K562 (cell line): ENCODE data around the gene CD14. TPM values are rescaled to one million over a fixed set of nuclear protein-coding genes. Genes with fewer than 3 reads are reported as not detected.

Source experiments
- GATA2 ChIP-seq: sonication (generic); formaldehyde crosslinking; IDR thresholded peaks from 2 replicates; pipeline ENCODE4 v1.4.0; 2020; ENCODE audit warnings: mild to moderate bottlenecking, missing genetic modification reagents
- ZNF23 ChIP-seq: fragments of 250-450 bp; sonication (Bioruptor Pico); IDR thresholded peaks from 2 replicates; pipeline ENCODE4 v1.4.0; 2020; ENCODE audit warnings: mild to moderate bottlenecking
- polyA plus RNA-seq, 8 experiments: library from polyadenylated mRNA; depleted of rRNA in 4 of 8; stranded (reverse) in 5 of 8; unstranded in 3 of 8; fragments of >200 nt; fragmentation: Nextera tagmentation in 2 of 8; fragmentation: Illumina TruSeq in 1 of 8; extraction: Ambion mirVana in 2 of 8; extraction: Trizol in 1 of 8; gene quantifications; 2 replicates each; pipeline versions ENCODE4 v1.2.1 to v1.2.3, GENCODE V29; 2011 to 2014; ENCODE audit warnings: inconsistent platforms in 1 of 8, missing spikeins in 1 of 8
- total RNA-seq, 7 experiments: library from RNA; depleted of rRNA in 6 of 7; stranded (reverse); fragments of >200 nt in 6 of 7; fragmentation: Illumina TruSeq in 2 of 7; extraction: Trizol in 2 of 7; gene quantifications; 2 replicates each; pipeline versions ENCODE4 v1.2.1 to v1.2.3, GENCODE V29; 2011 to 2021; ENCODE audit warnings: low replicate concordance in 1 of 7
- TF ChIP-seq, protein P1 (sequence below): fragments of 150-350 bp; conservative IDR thresholded peaks from 2 replicates; pipeline ENCODE4 v1.6.1; 2014; ENCODE audit warnings: low read length
- TF ChIP-seq, protein P2 (sequence below): fragments of 250-450 bp; sonication (Bioruptor Pico); IDR thresholded peaks from 2 replicates; pipeline ENCODE4 v1.4.0; 2020; ENCODE audit warnings: mild to moderate bottlenecking
- TF ChIP-seq, protein P3 (sequence below): fragments of 250-450 bp; sonication (Bioruptor Pico); IDR thresholded peaks from 2 replicates; pipeline ENCODE4 v1.4.0; 2020; ENCODE audit warnings: mild to moderate bottlenecking, moderate library complexity, borderline replicate concordance
- TF ChIP-seq, protein P4 (sequence below): fragments of 200-600 bp; sonication (generic); IDR thresholded peaks from one replicate; pipeline ENCODE4 v1.6.1; 2012; ENCODE audit warnings: mild to moderate bottlenecking, low read depth, low read length, inconsistent platforms

CD14 gene
- total and polyA plus RNA-seq, 9 of the 15 experiments (the other 6 are each of a cell fraction or from before 2014, with no cell fraction given) = 0.07 to 0.47 (median 0.14) TPM; not detected in 2

DNA sequence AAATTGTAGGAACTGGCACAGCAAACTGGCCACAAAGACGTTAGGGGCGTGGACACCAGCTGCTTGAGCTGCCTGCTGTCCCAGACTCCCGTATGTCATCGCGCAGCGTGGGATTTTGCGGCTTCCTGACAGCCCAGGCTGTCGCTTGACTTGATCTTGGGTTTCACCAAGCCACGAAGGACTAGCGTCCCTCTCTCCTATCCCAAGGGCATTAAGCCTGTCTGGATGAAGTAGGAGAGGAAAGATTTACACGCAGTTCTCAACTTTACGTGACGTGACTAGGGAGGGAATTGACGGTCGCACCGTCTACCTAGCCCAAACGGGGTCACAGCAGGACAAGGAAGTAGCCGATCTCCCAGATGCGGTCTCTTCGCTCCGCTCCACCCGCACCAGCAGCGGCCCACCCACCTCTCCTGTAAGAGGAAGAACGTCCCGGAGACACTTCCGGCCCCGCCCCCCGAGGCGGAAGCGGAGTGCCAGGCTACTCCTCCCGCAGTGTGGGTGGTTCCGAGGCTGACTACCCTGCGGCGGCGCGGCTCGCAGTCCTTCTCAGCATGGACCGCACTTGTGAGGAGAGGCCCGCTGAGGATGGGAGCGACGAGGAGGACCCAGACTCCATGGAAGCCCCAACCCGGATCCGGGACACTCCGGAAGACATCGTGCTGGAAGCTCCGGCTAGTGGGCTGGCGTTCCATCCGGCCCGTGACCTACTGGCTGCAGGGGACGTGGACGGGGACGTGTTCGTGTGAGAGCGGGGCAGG, 31.6 kb upstream of the CD14 start, which contains the start of gene WDR55 (continued):
- TF ChIP-seq, protein P1, sequence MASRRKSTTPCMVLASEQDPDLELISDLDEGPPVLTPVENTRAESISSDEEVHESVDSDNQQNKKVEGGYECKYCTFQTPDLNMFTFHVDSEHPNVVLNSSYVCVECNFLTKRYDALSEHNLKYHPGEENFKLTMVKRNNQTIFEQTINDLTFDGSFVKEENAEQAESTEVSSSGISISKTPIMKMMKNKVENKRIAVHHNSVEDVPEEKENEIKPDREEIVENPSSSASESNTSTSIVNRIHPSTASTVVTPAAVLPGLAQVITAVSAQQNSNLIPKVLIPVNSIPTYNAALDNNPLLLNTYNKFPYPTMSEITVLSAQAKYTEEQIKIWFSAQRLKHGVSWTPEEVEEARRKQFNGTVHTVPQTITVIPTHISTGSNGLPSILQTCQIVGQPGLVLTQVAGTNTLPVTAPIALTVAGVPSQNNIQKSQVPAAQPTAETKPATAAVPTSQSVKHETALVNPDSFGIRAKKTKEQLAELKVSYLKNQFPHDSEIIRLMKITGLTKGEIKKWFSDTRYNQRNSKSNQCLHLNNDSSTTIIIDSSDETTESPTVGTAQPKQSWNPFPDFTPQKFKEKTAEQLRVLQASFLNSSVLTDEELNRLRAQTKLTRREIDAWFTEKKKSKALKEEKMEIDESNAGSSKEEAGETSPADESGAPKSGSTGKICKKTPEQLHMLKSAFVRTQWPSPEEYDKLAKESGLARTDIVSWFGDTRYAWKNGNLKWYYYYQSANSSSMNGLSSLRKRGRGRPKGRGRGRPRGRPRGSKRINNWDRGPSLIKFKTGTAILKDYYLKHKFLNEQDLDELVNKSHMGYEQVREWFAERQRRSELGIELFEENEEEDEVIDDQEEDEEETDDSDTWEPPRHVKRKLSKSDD = peak; percentile 9; the same call in 1 of the 2 replicates
- TF ChIP-seq, protein P2, sequence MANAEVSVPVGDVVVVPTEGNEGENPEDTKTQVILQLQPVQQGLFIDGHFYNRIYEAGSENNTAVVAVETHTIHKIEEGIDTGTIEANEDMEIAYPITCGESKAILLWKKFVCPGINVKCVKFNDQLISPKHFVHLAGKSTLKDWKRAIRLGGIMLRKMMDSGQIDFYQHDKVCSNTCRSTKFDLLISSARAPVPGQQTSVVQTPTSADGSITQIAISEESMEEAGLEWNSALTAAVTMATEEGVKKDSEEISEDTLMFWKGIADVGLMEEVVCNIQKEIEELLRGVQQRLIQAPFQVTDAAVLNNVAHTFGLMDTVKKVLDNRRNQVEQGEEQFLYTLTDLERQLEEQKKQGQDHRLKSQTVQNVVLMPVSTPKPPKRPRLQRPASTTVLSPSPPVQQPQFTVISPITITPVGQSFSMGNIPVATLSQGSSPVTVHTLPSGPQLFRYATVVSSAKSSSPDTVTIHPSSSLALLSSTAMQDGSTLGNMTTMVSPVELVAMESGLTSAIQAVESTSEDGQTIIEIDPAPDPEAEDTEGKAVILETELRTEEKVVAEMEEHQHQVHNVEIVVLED (CRISPR knock-in tag) = peak; percentile 62
- peak; percentile 22; the same call in 1 of the 2 replicates for TF ChIP-seq GATA2 (CRISPR knock-in tag)
- TF ChIP-seq, protein P3, sequence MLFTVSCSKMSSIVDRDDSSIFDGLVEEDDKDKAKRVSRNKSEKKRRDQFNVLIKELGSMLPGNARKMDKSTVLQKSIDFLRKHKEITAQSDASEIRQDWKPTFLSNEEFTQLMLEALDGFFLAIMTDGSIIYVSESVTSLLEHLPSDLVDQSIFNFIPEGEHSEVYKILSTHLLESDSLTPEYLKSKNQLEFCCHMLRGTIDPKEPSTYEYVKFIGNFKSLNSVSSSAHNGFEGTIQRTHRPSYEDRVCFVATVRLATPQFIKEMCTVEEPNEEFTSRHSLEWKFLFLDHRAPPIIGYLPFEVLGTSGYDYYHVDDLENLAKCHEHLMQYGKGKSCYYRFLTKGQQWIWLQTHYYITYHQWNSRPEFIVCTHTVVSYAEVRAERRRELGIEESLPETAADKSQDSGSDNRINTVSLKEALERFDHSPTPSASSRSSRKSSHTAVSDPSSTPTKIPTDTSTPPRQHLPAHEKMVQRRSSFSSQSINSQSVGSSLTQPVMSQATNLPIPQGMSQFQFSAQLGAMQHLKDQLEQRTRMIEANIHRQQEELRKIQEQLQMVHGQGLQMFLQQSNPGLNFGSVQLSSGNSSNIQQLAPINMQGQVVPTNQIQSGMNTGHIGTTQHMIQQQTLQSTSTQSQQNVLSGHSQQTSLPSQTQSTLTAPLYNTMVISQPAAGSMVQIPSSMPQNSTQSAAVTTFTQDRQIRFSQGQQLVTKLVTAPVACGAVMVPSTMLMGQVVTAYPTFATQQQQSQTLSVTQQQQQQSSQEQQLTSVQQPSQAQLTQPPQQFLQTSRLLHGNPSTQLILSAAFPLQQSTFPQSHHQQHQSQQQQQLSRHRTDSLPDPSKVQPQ (CRISPR knock-in tag) = no peak
- 0 out of 2 replicates have a peak, but pooled peaks have one; percentile 69 for TF ChIP-seq ZNF23 (CRISPR knock-in tag)
- TF ChIP-seq, protein P4, sequence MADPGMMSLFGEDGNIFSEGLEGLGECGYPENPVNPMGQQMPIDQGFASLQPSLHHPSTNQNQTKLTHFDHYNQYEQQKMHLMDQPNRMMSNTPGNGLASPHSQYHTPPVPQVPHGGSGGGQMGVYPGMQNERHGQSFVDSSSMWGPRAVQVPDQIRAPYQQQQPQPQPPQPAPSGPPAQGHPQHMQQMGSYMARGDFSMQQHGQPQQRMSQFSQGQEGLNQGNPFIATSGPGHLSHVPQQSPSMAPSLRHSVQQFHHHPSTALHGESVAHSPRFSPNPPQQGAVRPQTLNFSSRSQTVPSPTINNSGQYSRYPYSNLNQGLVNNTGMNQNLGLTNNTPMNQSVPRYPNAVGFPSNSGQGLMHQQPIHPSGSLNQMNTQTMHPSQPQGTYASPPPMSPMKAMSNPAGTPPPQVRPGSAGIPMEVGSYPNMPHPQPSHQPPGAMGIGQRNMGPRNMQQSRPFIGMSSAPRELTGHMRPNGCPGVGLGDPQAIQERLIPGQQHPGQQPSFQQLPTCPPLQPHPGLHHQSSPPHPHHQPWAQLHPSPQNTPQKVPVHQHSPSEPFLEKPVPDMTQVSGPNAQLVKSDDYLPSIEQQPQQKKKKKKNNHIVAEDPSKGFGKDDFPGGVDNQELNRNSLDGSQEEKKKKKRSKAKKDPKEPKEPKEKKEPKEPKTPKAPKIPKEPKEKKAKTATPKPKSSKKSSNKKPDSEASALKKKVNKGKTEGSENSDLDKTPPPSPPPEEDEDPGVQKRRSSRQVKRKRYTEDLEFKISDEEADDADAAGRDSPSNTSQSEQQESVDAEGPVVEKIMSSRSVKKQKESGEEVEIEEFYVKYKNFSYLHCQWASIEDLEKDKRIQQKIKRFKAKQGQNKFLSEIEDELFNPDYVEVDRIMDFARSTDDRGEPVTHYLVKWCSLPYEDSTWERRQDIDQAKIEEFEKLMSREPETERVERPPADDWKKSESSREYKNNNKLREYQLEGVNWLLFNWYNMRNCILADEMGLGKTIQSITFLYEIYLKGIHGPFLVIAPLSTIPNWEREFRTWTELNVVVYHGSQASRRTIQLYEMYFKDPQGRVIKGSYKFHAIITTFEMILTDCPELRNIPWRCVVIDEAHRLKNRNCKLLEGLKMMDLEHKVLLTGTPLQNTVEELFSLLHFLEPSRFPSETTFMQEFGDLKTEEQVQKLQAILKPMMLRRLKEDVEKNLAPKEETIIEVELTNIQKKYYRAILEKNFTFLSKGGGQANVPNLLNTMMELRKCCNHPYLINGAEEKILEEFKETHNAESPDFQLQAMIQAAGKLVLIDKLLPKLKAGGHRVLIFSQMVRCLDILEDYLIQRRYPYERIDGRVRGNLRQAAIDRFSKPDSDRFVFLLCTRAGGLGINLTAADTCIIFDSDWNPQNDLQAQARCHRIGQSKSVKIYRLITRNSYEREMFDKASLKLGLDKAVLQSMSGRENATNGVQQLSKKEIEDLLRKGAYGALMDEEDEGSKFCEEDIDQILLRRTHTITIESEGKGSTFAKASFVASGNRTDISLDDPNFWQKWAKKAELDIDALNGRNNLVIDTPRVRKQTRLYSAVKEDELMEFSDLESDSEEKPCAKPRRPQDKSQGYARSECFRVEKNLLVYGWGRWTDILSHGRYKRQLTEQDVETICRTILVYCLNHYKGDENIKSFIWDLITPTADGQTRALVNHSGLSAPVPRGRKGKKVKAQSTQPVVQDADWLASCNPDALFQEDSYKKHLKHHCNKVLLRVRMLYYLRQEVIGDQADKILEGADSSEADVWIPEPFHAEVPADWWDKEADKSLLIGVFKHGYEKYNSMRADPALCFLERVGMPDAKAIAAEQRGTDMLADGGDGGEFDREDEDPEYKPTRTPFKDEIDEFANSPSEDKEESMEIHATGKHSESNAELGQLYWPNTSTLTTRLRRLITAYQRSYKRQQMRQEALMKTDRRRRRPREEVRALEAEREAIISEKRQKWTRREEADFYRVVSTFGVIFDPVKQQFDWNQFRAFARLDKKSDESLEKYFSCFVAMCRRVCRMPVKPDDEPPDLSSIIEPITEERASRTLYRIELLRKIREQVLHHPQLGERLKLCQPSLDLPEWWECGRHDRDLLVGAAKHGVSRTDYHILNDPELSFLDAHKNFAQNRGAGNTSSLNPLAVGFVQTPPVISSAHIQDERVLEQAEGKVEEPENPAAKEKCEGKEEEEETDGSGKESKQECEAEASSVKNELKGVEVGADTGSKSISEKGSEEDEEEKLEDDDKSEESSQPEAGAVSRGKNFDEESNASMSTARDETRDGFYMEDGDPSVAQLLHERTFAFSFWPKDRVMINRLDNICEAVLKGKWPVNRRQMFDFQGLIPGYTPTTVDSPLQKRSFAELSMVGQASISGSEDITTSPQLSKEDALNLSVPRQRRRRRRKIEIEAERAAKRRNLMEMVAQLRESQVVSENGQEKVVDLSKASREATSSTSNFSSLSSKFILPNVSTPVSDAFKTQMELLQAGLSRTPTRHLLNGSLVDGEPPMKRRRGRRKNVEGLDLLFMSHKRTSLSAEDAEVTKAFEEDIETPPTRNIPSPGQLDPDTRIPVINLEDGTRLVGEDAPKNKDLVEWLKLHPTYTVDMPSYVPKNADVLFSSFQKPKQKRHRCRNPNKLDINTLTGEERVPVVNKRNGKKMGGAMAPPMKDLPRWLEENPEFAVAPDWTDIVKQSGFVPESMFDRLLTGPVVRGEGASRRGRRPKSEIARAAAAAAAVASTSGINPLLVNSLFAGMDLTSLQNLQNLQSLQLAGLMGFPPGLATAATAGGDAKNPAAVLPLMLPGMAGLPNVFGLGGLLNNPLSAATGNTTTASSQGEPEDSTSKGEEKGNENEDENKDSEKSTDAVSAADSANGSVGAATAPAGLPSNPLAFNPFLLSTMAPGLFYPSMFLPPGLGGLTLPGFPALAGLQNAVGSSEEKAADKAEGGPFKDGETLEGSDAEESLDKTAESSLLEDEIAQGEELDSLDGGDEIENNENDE = no peak
